Calu3 (cell line): ENCODE data around the gene PTAFR. TPM values are rescaled to one million over a fixed set of nuclear protein-coding genes. Genes with fewer than 3 reads are reported as not detected.
A peak's percentile ranks its signal among the peaks of the same experiment; 100 is the strongest.

Experiments used
- Bru-seq: library from RNA; stranded (reverse); fragments of 400-500 nt; gene quantifications from one replicate; lab custom pipeline; 2021; lab: Mats Ljungman, UMichigan
- BruChase-seq, 2 experiments: library from RNA; stranded (reverse); fragments of 400-500 nt; gene quantifications; one replicate each; lab custom pipeline; 2021; lab: Mats Ljungman, UMichigan
- BruUV-seq: library from RNA; stranded (reverse); fragments of 400-500 nt; replicated peaks from 2 replicates; lab custom pipeline; 2021; lab: Mats Ljungman, UMichigan
- CTCF ChIA-PET: fragments of 300-600 bp; sonication (Branson Sonifier 250); formaldehyde crosslinking; loops from one replicate; lab custom pipeline; 2022; ENCODE audit warnings: antibody characterized with exemption; lab: Charles Lee
- DNase-seq: peaks from one replicate; pipeline ENCODE4 v3.0.0; 2022
- H3K27ac Mint-ChIP-seq: one replicate; pipeline ENCODE4 v1.8.0; 2022; ENCODE audit warnings: mixed read lengths; ENCODE audit not compliant: unreplicated experiment
- H3K27me3 Mint-ChIP-seq: one replicate; pipeline ENCODE4 v1.8.0; 2022; ENCODE audit warnings: mixed read lengths; ENCODE audit not compliant: unreplicated experiment
- H3K36me3 Mint-ChIP-seq: one replicate; pipeline ENCODE4 v1.8.0; 2022; ENCODE audit warnings: mild to moderate bottlenecking, moderate library complexity, mixed read lengths; ENCODE audit not compliant: insufficient read depth, unreplicated experiment
- H3K4me1 Mint-ChIP-seq: one replicate; pipeline ENCODE4 v1.8.0; 2022; ENCODE audit warnings: mild to moderate bottlenecking, low read depth, mixed read lengths; ENCODE audit not compliant: unreplicated experiment
- H3K4me3 Mint-ChIP-seq: one replicate; pipeline ENCODE4 v1.8.0; 2022; ENCODE audit warnings: mild to moderate bottlenecking, low read depth, moderate library complexity, mixed read lengths; ENCODE audit not compliant: unreplicated experiment
- H3K9me3 Mint-ChIP-seq: one replicate; pipeline ENCODE4 v1.8.0; 2022; ENCODE audit warnings: low read depth, mixed read lengths; ENCODE audit not compliant: unreplicated experiment
- intact Hi-C: fragments of 100-400 bp; cut with micrococcal nuclease; formaldehyde crosslinking; loops from one replicate; pipeline ENCODE4 v1.10.0; 2022; ENCODE audit not compliant: unreplicated experiment
- long read RNA-seq: library from polyadenylated mRNA; stranded (forward); transcript quantifications from one replicate; pipeline ENCODE4 v2.0.0, GENCODE V29; 2022
- total RNA-seq: library from RNA; stranded (reverse); gene quantifications from 2 replicates; pipeline ENCODE4 v1.2.3, GENCODE V29; 2022
- TF ChIP-seq, protein P1 (sequence below): fragments of 200-600 bp; IDR thresholded peaks from one replicate; pipeline ENCODE4 v1.8.0; 2022; ENCODE audit warnings: antibody characterized with exemption; ENCODE audit not compliant: unreplicated experiment

PTAFR gene, protein sequence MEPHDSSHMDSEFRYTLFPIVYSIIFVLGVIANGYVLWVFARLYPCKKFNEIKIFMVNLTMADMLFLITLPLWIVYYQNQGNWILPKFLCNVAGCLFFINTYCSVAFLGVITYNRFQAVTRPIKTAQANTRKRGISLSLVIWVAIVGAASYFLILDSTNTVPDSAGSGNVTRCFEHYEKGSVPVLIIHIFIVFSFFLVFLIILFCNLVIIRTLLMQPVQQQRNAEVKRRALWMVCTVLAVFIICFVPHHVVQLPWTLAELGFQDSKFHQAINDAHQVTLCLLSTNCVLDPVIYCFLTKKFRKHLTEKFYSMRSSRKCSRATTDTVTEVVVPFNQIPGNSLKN
- 2.4 and 2.5 TPM in 2 replicates for total RNA-seq
- percentile 35 among the genes with signal in this experiment for Bru-seq, nascent RNA
- percentile 37 among the genes with signal in this experiment for BruChase-seq, experiment 1, labeled RNA remaining after a 6-hour chase
- BruChase-seq, experiment 2, labeled RNA remaining after a 2-hour chase, result percentile 37 among the genes with signal in this experiment
- long read RNA-seq, partial matches to known transcripts, result 0 of 5 reads
- long read RNA-seq, other reads (novel, unspliced or antisense), result 4 of 5 reads

DNA sequence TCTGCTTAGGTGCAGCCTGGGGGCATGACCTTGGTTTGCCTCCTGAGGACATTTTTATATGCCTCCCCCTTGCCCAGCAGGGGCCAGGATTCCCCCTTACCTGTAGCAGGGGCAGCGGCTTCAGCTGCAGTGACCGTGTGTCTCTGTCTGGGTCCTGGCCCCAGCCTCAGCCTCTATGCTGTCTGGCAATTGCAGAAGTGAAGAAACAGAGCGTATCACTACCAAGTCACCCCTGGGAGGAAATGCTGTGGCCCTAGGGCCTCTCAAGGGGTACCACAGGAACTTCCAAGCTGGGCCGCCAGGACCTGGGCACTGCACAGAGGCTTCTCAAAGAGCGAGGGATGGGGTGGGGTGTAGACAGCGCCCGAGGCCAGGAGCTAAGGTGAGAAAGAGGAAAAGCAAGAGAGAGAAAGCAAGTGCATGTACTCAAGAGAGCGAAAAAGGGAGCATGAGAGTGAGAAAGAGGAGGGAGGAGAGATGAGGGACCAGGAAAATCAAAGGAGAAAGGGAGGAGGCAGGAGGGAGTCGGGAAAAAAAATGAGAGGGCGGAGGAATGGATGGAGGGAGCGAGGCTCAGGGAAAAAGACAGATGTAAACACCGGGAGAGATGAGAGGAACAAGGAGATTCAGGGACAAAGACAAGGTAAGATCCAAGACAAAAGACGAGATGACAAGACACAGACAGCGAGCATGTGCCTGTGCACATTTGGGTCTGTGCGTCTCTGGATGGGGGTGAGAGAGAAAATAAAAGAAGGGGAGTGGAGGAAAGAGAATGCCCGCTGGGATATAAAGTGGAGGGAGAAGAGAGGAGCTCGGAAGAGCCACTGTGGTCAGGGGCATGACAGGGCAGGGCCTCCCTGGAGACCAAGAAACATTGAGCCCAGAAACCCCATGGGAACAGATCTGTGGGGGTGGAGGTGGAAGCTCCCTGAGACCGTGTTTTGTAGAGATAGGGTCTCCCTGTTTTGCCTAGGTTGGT lies at the start of gene PTAFR:
TSS of gene PTAFR (minus strand) at position 199 of the 979 bp plus-strand sequence. CDS start 25,669 bp downstream, outside the sequence.
- Mint-ChIP-seq H3K27me3 (no peaks in the 10 kb centered on the region), H3K27ac (no peak within 1 kb of the TSS), H3K4me3 (no peak within 1 kb of the TSS), H3K4me1 (peaks cover 8% of the 10 kb centered on the region), H3K36me3 (no peaks in the 10 kb centered on the region), H3K9me3 (no peaks in the 10 kb centered on the region)
- CTCF ChIA-PET, result no interaction called here
- DNase-seq, result no peak
- BruUV-seq, result no TSS peak
- TF ChIP-seq, protein P1, sequence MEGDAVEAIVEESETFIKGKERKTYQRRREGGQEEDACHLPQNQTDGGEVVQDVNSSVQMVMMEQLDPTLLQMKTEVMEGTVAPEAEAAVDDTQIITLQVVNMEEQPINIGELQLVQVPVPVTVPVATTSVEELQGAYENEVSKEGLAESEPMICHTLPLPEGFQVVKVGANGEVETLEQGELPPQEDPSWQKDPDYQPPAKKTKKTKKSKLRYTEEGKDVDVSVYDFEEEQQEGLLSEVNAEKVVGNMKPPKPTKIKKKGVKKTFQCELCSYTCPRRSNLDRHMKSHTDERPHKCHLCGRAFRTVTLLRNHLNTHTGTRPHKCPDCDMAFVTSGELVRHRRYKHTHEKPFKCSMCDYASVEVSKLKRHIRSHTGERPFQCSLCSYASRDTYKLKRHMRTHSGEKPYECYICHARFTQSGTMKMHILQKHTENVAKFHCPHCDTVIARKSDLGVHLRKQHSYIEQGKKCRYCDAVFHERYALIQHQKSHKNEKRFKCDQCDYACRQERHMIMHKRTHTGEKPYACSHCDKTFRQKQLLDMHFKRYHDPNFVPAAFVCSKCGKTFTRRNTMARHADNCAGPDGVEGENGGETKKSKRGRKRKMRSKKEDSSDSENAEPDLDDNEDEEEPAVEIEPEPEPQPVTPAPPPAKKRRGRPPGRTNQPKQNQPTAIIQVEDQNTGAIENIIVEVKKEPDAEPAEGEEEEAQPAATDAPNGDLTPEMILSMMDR, result no peak
- intact Hi-C loops, result no loop called here

DNA sequence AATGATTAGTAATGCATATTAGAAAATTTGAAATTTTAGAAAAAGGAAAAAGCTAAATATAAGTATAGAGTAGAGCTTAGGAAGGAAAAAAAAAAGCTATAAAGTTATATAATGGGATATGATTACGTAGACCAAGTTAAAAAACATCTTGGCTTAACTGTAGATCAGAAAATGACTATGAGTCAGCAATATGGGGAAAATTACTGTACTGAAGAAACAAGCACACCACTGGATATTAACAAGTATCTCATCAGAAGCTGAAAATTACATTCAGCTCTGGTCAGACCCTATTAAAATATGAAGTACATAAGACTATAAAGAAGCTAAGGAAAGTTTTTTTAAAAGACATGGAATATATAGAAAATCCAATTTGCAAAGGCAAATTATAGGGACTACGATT lies 36.8 kb upstream of the PTAFR start:
- Mint-ChIP-seq H3K27me3 (no peaks in the 10 kb centered on the region), H3K9me3 (no peaks in the 10 kb centered on the region), H3K27ac (no peak overlapping the region), H3K4me1 (no peaks in the 10 kb centered on the region), H3K4me3 (no peak overlapping the region), H3K36me3 (peaks cover 19% of the 10 kb centered on the region)
- intact Hi-C loops, result no loop called here
- no peak for DNase-seq
- TF ChIP-seq, protein P1, result no peak
- CTCF ChIA-PET, result interaction anchor here (0.6 to 1.2 kb wide), 2 partner anchors 73 to 121 kb away, joined by 3 to 4 read pairs; no protein-coding TSS in a partner anchor
- BruUV-seq, result no TSS peak

DNA sequence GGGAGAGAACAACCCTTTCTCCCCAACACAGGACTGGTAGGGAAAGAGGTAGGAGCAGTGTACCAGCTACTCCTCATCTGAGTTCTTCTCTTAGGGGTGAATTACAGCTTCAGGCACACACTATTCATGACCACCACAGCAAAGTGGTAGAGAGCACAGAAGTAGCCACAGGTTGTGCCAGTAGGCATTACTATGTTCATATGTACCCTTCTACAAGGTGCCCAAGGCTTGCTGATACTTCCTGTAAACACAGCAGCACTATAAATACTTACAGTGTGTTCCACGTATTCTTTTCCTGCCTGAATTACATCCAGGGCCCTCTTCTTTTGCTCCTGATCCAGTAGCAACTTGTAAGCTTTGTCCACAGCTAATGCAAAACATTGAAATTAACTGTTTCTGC lies 33.2 kb upstream of the PTAFR start:
- Mint-ChIP-seq H3K27me3 (no peaks in the 10 kb centered on the region), H3K4me3 (no peak overlapping the region), H3K27ac (no peak overlapping the region), H3K9me3 (no peaks in the 10 kb centered on the region), H3K36me3 (peaks cover 20% of the 10 kb centered on the region), H3K4me1 (no peaks in the 10 kb centered on the region)
- no peak for DNase-seq
- BruUV-seq, result no TSS peak
- TF ChIP-seq, protein P1, result no peak
- CTCF ChIA-PET, result interaction anchor here (0.6 to 1.9 kb wide), 5 partner anchors 74 to 334 kb away, joined by 3 to 23 read pairs (median 4); partner anchors contain the start of gene EYA3
- intact Hi-C loops, result loop anchor here (1.0 kb wide), 1 partner anchor 118 kb away; no protein-coding TSS in a partner anchor
